H7 (cell line): Measurements from ENCODE around the gene NFAM1. TPM values are rescaled to one million over a fixed set of nuclear protein-coding genes. Genes with fewer than 3 reads are reported as not detected.

Experiments used
- DNase-seq: peaks from one replicate; pipeline ENCODE4 v3.0.0; 2012
- H3K27me3 ChIP-seq: 2 replicates; pipeline ENCODE4 v1.6.0; 2011; ENCODE audit warnings: mild to moderate bottlenecking, low read length; ENCODE audit not compliant: control insufficient read depth, insufficient read depth
- H3K36me3 ChIP-seq: replicated peaks from 2 replicates; pipeline ENCODE4 v1.5.1; 2011; ENCODE audit warnings: low read length; ENCODE audit not compliant: control insufficient read depth, insufficient read depth
- H3K4me3 ChIP-seq: 2 replicates; pipeline ENCODE4 v1.5.1; 2011; ENCODE audit warnings: low read depth, mild to moderate bottlenecking, control low read depth, low read length, moderate library complexity; ENCODE audit not compliant: insufficient read depth
- total RNA-seq: library from RNA; depleted of rRNA; stranded (reverse); fragments of >200 nt; shearing (Covaris generic); gene quantifications from 2 replicates; pipeline ENCODE4 v1.2.3, GENCODE V29; 2014

The NFAM1 gene
- total RNA-seq, 1 experiment from 2014 or later = 0.69 TPM

- no peak for DNase-seq
- no peak overlapping the region for H3K4me3 ChIP-seq
These were observed 1.8 kb upstream of the NFAM1 start for GRCh38 chr22:42433754-42434682.

GRCh38 chr22:42432818-42433217 is 615 bp upstream of the NFAM1 start:
- peak; percentile 77 for DNase-seq
- H3K4me3 ChIP-seq = no peak overlapping the region
- peaks cover 4% of the 10 kb centered on the region; the same call in 1 of the 2 replicates for H3K27me3 ChIP-seq
- no peaks in the 10 kb centered on the region for H3K36me3 ChIP-seq

More at GRCh38 chr22:42433754-42434682, 1.8 kb upstream of the NFAM1 start:
- no peaks in the 10 kb centered on the region for H3K36me3 ChIP-seq
- H3K27me3 ChIP-seq = peaks cover 4% of the 10 kb centered on the region; the same call in 1 of the 2 replicates

- no peak for DNase-seq
- H3K27me3 ChIP-seq = peaks cover 4% of the 10 kb centered on the region; the same call in 1 of the 2 replicates
- no peaks in the 10 kb centered on the region for H3K36me3 ChIP-seq
- no peak overlapping the region for H3K4me3 ChIP-seq
These were observed 693 bp downstream of the NFAM1 start for GRCh38 chr22:42431401-42432019.

- Histone ChIP-seq H3K27me3 (peaks cover 4% of the 10 kb centered on the region; the same call in 1 of the 2 replicates), H3K4me3 (no peak overlapping the region), H3K36me3 (no peaks in the 10 kb centered on the region)
- no peak for DNase-seq
These were observed 1.6 kb downstream of the NFAM1 start for GRCh38 chr22:42430528-42431125.

GRCh38 chr22:42428760-42429159 is 3.4 kb downstream of the NFAM1 start:
- Histone ChIP-seq H3K27me3 (peaks cover 4% of the 10 kb centered on the region; the same call in 1 of the 2 replicates), H3K36me3 (no peaks in the 10 kb centered on the region), H3K4me3 (no peak overlapping the region)
- DNase-seq = no peak

- H3K36me3 ChIP-seq = no peaks in the 10 kb centered on the region
- DNase-seq = peak; percentile 73
- peaks cover 3% of the 10 kb centered on the region; the same call in 1 of the 2 replicates for H3K27me3 ChIP-seq
- no peak overlapping the region for H3K4me3 ChIP-seq
These were observed 4.2 kb downstream of the NFAM1 start for GRCh38 chr22:42428025-42428424.

GRCh38 chr22:42427167-42427566 is 5.0 kb downstream of the NFAM1 start:
- Histone ChIP-seq H3K36me3 (no peaks in the 10 kb centered on the region), H3K4me3 (no peak overlapping the region), H3K27me3 (peaks cover 3% of the 10 kb centered on the region; the same call in 1 of the 2 replicates)
- no peak for DNase-seq

- Histone ChIP-seq H3K27me3 (no peaks in the 10 kb centered on the region), H3K4me3 (no peak overlapping the region), H3K36me3 (no peaks in the 10 kb centered on the region)
- no peak for DNase-seq
These were observed 6.2 kb downstream of the NFAM1 start for GRCh38 chr22:42425989-42426355.

- Histone ChIP-seq H3K27me3 (no peaks in the 10 kb centered on the region), H3K36me3 (no peaks in the 10 kb centered on the region), H3K4me3 (no peak overlapping the region)
- DNase-seq = no peak
These were observed 6.7 kb downstream of the NFAM1 start for GRCh38 chr22:42425337-42425988.

- no peak for DNase-seq
- H3K27me3 ChIP-seq = no peaks in the 10 kb centered on the region
- no peaks in the 10 kb centered on the region for H3K36me3 ChIP-seq
- no peak overlapping the region for H3K4me3 ChIP-seq
These were observed 12.8 kb downstream of the NFAM1 start for GRCh38 chr22:42419243-42419881.

GRCh38 chr22:42418811-42419242 is 13.4 kb downstream of the NFAM1 start:
- Histone ChIP-seq H3K36me3 (no peaks in the 10 kb centered on the region), H3K27me3 (no peaks in the 10 kb centered on the region), H3K4me3 (no peak overlapping the region)
- DNase-seq = no peak

GRCh38 chr22:42417645-42418305 is 14.4 kb downstream of the NFAM1 start:
- DNase-seq = no peak
- Histone ChIP-seq H3K36me3 (no peaks in the 10 kb centered on the region), H3K4me3 (no peak overlapping the region), H3K27me3 (no peaks in the 10 kb centered on the region)

GRCh38 chr22:42416671-42417230 is 15.5 kb downstream of the NFAM1 start:
- H3K27me3 ChIP-seq = no peaks in the 10 kb centered on the region
- no peak overlapping the region for H3K4me3 ChIP-seq
- no peak for DNase-seq
- H3K36me3 ChIP-seq = no peaks in the 10 kb centered on the region
